Measurements from ENCODE around the gene ACER2. TPM values are rescaled to one million over a fixed set of nuclear protein-coding genes. Genes with fewer than 3 reads are reported as not detected.

Gene ACER2
- total RNA-seq, 1 donor from 2014 or later: 10.8 TPM

DNA sequence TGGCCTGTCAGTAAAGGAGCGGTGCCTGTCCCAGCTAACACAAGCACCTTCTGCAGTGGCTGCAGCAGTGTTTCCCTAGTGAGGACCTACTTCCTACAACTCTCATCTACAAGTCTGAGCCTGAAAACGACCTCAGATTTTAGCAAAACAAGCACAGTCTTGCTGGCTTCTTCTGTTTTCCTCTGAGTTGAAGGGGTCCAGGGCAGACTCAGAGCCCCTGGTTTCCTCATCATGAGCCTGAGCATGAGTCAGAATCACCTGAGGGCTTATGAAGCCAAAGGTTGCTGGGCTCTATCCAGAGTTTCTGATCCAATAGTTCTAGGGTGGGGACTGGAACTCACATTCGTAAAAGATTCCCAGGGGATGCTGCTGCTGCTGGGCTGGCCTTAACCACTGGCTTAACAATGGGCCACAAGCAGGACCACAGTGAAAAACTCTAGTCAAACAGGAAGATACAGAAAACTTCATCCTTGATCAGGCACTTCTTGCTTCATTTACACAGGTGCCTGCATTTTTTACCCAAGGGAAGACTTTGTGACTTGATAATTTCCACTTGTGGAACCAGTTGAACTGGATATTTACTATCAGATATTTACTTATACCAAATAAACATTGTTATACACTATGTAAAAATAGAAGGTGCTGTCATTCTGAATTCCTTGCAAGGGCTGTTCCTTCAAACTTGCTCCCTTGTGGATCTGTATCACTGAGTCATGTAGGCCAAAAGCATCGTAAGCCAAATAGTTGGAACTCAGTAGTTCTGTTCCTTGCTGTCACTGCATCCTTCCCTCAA lies 4.3 kb upstream of the ACER2 start:
- Histone ChIP-seq H3K4me3 (ENCODE audit: low read depth, low read length) (no peak overlapping the region), H3K36me3 (ENCODE audit: control insufficient read depth, insufficient read depth, low read length) (no peaks in the 10 kb centered on the region), H3K27me3 (ENCODE audit: control insufficient read depth, insufficient read depth, low read length) (no peaks in the 10 kb centered on the region)
- TF ChIP-seq CTCF (IDR thresholded peaks at IDR 0.05; ENCODE audit: insufficient read depth, low read length, poor library complexity, severe bottlenecking): no peak
- no peak for DNase-seq (ENCODE audit: low read depth)

- no peak for TF ChIP-seq CTCF (IDR thresholded peaks at IDR 0.05; ENCODE audit: insufficient read depth, low read length, poor library complexity, severe bottlenecking)
- Histone ChIP-seq H3K27me3 (ENCODE audit: control insufficient read depth, insufficient read depth, low read length) (no peaks in the 10 kb centered on the region), H3K4me3 (ENCODE audit: low read depth, low read length) (no peak overlapping the region), H3K36me3 (ENCODE audit: control insufficient read depth, insufficient read depth, low read length) (no peaks in the 10 kb centered on the region)
- no peak for DNase-seq (ENCODE audit: low read depth)
Measured at GRCh38 chr9:19405771-19406170, 3.0 kb upstream of the ACER2 start.

- H3K36me3 ChIP-seq (ENCODE audit: control insufficient read depth, insufficient read depth, low read length): no peaks in the 10 kb centered on the region
- no peak for DNase-seq (ENCODE audit: low read depth)
- H3K27me3 ChIP-seq (ENCODE audit: control insufficient read depth, insufficient read depth, low read length): no peaks in the 10 kb centered on the region
- H3K4me3 ChIP-seq (ENCODE audit: low read depth, low read length): peak overlapping the region; percentile 18
- TF ChIP-seq CTCF (IDR thresholded peaks at IDR 0.05; ENCODE audit: insufficient read depth, low read length, poor library complexity, severe bottlenecking): no peak
Measured at GRCh38 chr9:19408316-19408692, 505 bp upstream of the ACER2 start.

DNA sequence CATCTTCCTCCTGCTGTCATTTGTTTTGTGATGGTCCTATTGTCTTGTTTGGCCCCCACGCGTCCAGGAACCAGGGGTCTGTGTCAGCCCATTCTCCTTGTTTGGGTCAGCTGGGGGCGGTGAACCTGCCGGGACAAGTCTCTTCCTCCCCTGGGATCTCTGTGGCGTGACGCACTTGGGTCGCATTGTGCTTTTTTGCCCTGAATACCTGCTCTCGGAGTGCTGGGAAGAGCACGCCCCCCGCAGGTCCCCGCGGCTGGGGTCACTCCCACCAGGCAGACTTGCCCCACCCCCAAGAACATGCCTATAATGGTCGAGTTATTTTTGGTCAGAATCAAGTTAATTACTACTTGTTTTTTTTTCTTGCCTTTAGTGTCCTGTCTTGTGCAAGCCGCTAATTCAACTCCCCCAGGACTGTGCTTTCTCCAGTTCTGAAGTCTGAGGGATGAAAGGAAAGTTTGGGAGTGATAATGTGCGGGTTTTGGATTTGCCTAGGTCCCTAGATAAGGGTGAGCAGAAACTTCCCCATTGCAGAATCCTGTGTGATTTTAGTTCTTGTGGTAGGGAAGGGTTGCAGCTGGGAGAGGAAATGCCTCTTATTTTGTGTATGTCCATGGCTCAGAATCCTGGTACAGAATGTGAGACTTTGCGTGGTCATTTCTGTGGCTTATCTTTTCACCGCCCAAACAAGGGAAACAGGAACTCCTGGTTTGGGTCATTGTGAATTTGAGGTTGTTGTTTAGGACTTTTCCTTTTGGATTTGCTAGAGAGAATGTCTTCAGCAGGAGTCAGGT lies 789 bp downstream of the ACER2 start:
- peak overlapping the region; percentile 74 for H3K4me3 ChIP-seq (ENCODE audit: low read depth, low read length)
- H3K36me3 ChIP-seq (ENCODE audit: control insufficient read depth, insufficient read depth, low read length): no peaks in the 10 kb centered on the region
- no peaks in the 10 kb centered on the region for H3K27me3 ChIP-seq (ENCODE audit: control insufficient read depth, insufficient read depth, low read length)
- DNase-seq (ENCODE audit: low read depth): no peak
- TF ChIP-seq CTCF (IDR thresholded peaks at IDR 0.05; ENCODE audit: insufficient read depth, low read length, poor library complexity, severe bottlenecking): no peak

DNA sequence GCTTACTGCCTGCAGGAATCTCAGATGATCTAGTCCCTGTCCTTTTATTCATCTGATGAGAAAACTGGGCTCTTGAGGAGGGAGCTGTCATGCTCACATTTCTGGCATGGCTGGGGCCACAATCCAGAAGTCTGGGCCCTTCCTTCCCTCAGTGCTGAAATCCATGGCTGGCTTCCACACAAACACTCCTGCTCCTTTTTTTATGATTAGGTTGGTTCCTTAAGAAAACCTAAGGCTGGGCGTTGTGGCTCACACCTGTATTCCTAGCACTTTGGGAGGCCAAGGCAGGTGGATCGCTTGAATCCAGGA lies 1.3 kb downstream of the ACER2 start:
- no peak for TF ChIP-seq CTCF (IDR thresholded peaks at IDR 0.05; ENCODE audit: insufficient read depth, low read length, poor library complexity, severe bottlenecking)
- no peak for DNase-seq (ENCODE audit: low read depth)
- no peaks in the 10 kb centered on the region for H3K36me3 ChIP-seq (ENCODE audit: control insufficient read depth, insufficient read depth, low read length)
- H3K27me3 ChIP-seq (ENCODE audit: control insufficient read depth, insufficient read depth, low read length): no peaks in the 10 kb centered on the region
- no peak overlapping the region for H3K4me3 ChIP-seq (ENCODE audit: low read depth, low read length)

Data from kidney epithelial cell (primary cell).